PC-3 (cell line): ENCODE measurements around the gene FGF6. TPM values are rescaled to one million over a fixed set of nuclear protein-coding genes. Genes with fewer than 3 reads are reported as not detected.

Experiments
- ATAC-seq: fragments of 200-7000 bp; cut with Tn5 transposase; 2 replicates; pipeline ENCODE4 v1.9.1; 2020; ENCODE audit warnings: mild to moderate bottlenecking, moderate library complexity
- BruUV-seq: library from RNA; stranded (reverse); fragments of 400-500 nt; replicated peaks from 2 replicates; lab custom pipeline; 2021; lab: Mats Ljungman, UMichigan
- CTCF ChIA-PET: fragments of 300-600 bp; sonication (Branson Sonifier 250); formaldehyde crosslinking; loops from one replicate; lab custom pipeline; 2022; ENCODE audit warnings: antibody characterized with exemption; lab: Charles Lee
- POLR2A ChIA-PET: fragments of 300-600 bp; sonication (Branson Sonifier 250); formaldehyde crosslinking; loops from one replicate; lab custom pipeline; 2022; ENCODE audit warnings: antibody characterized with exemption; ENCODE audit not compliant: unreplicated experiment; lab: Charles Lee
- DNase-seq: peaks from one replicate; pipeline ENCODE4 v3.0.0-alpha.2; 2015
- H2AFZ ChIP-seq: fragments of 300-600 bp; sonication (generic); 2 replicates; pipeline ENCODE4 v1.6.0; 2016; ENCODE audit warnings: antibody characterized with exemption, low read length
- H3F3A ChIP-seq: fragments of 300-600 bp; sonication (generic); one replicate; pipeline ENCODE4 v1.6.0; 2017; ENCODE audit warnings: antibody characterized with exemption, low read length, control low read depth, mild to moderate bottlenecking; ENCODE audit not compliant: unreplicated experiment
- H3K27ac ChIP-seq: fragments of 300-600 bp; sonication (generic); 2 replicates; pipeline ENCODE4 v1.5.1; 2016; ENCODE audit warnings: mild to moderate bottlenecking, low read length
- H3K27me3 ChIP-seq: fragments of 300-600 bp; sonication (generic); 2 replicates; pipeline ENCODE4 v1.6.1; 2016; ENCODE audit warnings: low read length, mixed read lengths
- H3K36me3 ChIP-seq: fragments of 300-600 bp; sonication (generic); 2 replicates; pipeline ENCODE4 v1.6.1; 2016; ENCODE audit warnings: low read depth, mixed run types, low read length, mixed read lengths
- H3K4me1 ChIP-seq: fragments of 300-600 bp; sonication (generic); 2 replicates; pipeline ENCODE4 v1.5.1; 2016; ENCODE audit warnings: low read length; ENCODE audit not compliant: insufficient read depth
- H3K4me2 ChIP-seq: fragments of 300-600 bp; sonication (generic); 2 replicates; pipeline ENCODE4 v1.6.0; 2016; ENCODE audit warnings: low read length
- H3K4me3 ChIP-seq: fragments of 300-600 bp; sonication (generic); 2 replicates; pipeline ENCODE4 v1.5.1; 2016; ENCODE audit warnings: mild to moderate bottlenecking, low read length, mixed read lengths
- H3K79me2 ChIP-seq: fragments of 300-600 bp; sonication (generic); 2 replicates; pipeline ENCODE4 v1.6.1; 2017; ENCODE audit warnings: low read length, mixed read lengths
- H3K9ac ChIP-seq: fragments of 300-600 bp; sonication (generic); 2 replicates; pipeline ENCODE4 v1.6.0; 2016; ENCODE audit warnings: mild to moderate bottlenecking, low read length
- H3K9me2 ChIP-seq: fragments of 300-600 bp; sonication (generic); replicated peaks from 2 replicates; pipeline ENCODE4 v1.6.1; 2016; ENCODE audit warnings: mixed run types, low read length, mixed read lengths
- H3K9me3 ChIP-seq: fragments of 300-600 bp; sonication (generic); 2 replicates; pipeline ENCODE4 v1.6.1; 2016; ENCODE audit warnings: low read length, mixed read lengths
- H4K20me1 ChIP-seq: fragments of 300-600 bp; sonication (generic); 2 replicates; pipeline ENCODE4 v1.6.1; 2016; ENCODE audit warnings: low read length, mixed read lengths
- EZH2 ChIP-seq: fragments of 300-600 bp; sonication (generic); IDR thresholded peaks from one replicate; pipeline ENCODE4 v1.6.1; 2017; ENCODE audit warnings: antibody characterized with exemption, mild to moderate bottlenecking, low read length; ENCODE audit not compliant: unreplicated experiment
- EZH2phosphoT487 ChIP-seq: fragments of 300-600 bp; sonication (generic); IDR thresholded peaks from 2 replicates; pipeline ENCODE4 v1.6.1; 2018; ENCODE audit warnings: mild to moderate bottlenecking, antibody characterized with exemption, low read length, borderline replicate concordance
- intact Hi-C: fragments of 100-400 bp; cut with micrococcal nuclease; formaldehyde crosslinking; loops from 2 replicates; pipeline ENCODE4 v1.9.0; 2023
- total RNA-seq: library from RNA; depleted of rRNA; stranded (reverse); fragments of >200 nt; gene quantifications from 2 replicates; pipeline ENCODE4 v1.2.3, GENCODE V29; 2014
- TF ChIP-seq, protein P1 (sequence below): fragments of 300-600 bp; sonication (generic); conservative IDR thresholded peaks from 2 replicates; pipeline ENCODE4 v1.5.1; 2017; ENCODE audit warnings: antibody characterized with exemption, low read depth, mild to moderate bottlenecking, low read length

FGF6 gene
- total RNA-seq, 1 experiment from 2014 or later, result not detected

GRCh38 chr12:4402996-4403395 is 42.6 kb downstream of the FGF6 start:
- Histone ChIP-seq H3F3A (no peaks in the 10 kb centered on the region), H4K20me1 (no peaks in the 10 kb centered on the region), H3K9me2 (no peaks in the 10 kb centered on the region), H2AFZ (no peak overlapping the region), H3K36me3 (no peaks in the 10 kb centered on the region), H3K27me3 (peaks cover 55% of the 10 kb centered on the region), H3K27ac (no peak overlapping the region), H3K4me2 (no peak overlapping the region), H3K9me3 (no peaks in the 10 kb centered on the region), H3K79me2 (no peaks in the 10 kb centered on the region), H3K9ac (no peak overlapping the region), H3K4me3 (no peak overlapping the region), H3K4me1 (no peaks in the 10 kb centered on the region)
- BruUV-seq, result no TSS peak
- ChIA-PET CTCF (no interaction called here), POLR2A (no interaction called here)
- TF ChIP-seq EZH2 (no peak), EZH2phosphoT487 (no peak)
- TF ChIP-seq, protein P1, sequence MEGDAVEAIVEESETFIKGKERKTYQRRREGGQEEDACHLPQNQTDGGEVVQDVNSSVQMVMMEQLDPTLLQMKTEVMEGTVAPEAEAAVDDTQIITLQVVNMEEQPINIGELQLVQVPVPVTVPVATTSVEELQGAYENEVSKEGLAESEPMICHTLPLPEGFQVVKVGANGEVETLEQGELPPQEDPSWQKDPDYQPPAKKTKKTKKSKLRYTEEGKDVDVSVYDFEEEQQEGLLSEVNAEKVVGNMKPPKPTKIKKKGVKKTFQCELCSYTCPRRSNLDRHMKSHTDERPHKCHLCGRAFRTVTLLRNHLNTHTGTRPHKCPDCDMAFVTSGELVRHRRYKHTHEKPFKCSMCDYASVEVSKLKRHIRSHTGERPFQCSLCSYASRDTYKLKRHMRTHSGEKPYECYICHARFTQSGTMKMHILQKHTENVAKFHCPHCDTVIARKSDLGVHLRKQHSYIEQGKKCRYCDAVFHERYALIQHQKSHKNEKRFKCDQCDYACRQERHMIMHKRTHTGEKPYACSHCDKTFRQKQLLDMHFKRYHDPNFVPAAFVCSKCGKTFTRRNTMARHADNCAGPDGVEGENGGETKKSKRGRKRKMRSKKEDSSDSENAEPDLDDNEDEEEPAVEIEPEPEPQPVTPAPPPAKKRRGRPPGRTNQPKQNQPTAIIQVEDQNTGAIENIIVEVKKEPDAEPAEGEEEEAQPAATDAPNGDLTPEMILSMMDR, result no peak
- intact Hi-C loops, result no loop called here
- DNase-seq (no peak), ATAC-seq (no peak)

GRCh38 chr12:4401117-4401516 is 44.5 kb downstream of the FGF6 start:
- Histone ChIP-seq H3K4me2 (no peak overlapping the region), H4K20me1 (no peaks in the 10 kb centered on the region), H3K27me3 (peaks cover 59% of the 10 kb centered on the region), H3F3A (no peaks in the 10 kb centered on the region), H3K9me2 (no peaks in the 10 kb centered on the region), H2AFZ (no peak overlapping the region), H3K36me3 (no peaks in the 10 kb centered on the region), H3K27ac (no peak overlapping the region), H3K9me3 (no peaks in the 10 kb centered on the region), H3K4me1 (no peaks in the 10 kb centered on the region), H3K4me3 (no peak overlapping the region), H3K79me2 (no peaks in the 10 kb centered on the region), H3K9ac (no peak overlapping the region)
- no peak for TF ChIP-seq EZH2phosphoT487
- TF ChIP-seq, protein P1, result no peak
- no peak for TF ChIP-seq EZH2
- ATAC-seq (no peak), DNase-seq (no peak)
- ChIA-PET CTCF (no interaction called here), POLR2A (no interaction called here)
- intact Hi-C loops, result no loop called here
- no TSS peak for BruUV-seq

DNA sequence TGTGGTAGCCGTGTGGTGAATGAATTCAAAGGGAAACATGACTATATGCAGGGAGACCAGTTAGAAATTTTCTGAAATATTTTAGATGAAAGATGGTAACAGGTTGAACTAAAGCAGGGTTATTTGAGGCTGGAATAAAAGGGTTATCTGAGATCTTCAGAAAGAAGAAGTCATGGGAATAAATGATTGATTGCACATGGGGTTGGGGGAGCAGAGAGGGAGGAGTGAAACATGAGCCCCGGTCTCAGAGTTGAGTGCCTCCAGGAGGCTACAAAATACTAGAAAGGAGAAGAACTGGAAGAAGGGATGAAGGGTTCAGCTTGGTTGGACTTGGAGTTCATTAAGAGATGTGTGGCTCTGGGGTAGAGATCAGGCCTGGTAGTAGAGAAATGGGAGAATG is 49.8 kb downstream of the FGF6 start:
- Histone ChIP-seq H3K4me3 (no peak overlapping the region), H3K27me3 (peaks cover 72% of the 10 kb centered on the region), H3F3A (no peaks in the 10 kb centered on the region), H4K20me1 (no peaks in the 10 kb centered on the region), H3K9me3 (no peaks in the 10 kb centered on the region), H3K27ac (no peak overlapping the region), H3K9me2 (no peaks in the 10 kb centered on the region), H3K4me1 (no peaks in the 10 kb centered on the region), H3K79me2 (no peaks in the 10 kb centered on the region), H3K4me2 (no peak overlapping the region), H3K36me3 (no peaks in the 10 kb centered on the region), H2AFZ (no peak overlapping the region), H3K9ac (no peak overlapping the region)
- DNase-seq (no peak), ATAC-seq (no peak)
- BruUV-seq, result no TSS peak
- CTCF ChIA-PET, result no interaction called here
- POLR2A ChIA-PET, result no interaction called here
- intact Hi-C loops, result no loop called here
- TF ChIP-seq EZH2phosphoT487, result no peak
- TF ChIP-seq EZH2, result no peak
- TF ChIP-seq, protein P1, result no peak
